Thyroid gland (tissue), 4 donors: Measurements from ENCODE around the gene VWA1. TPM values are rescaled to one million over a fixed set of nuclear protein-coding genes. Genes with fewer than 3 reads are reported as not detected.
"Not testable (repeated sequence)": the region's sequence is repeated elsewhere in the genome, so short reads cannot be mapped to it uniquely, and the experiment has no call there.

Experiments used
- DNase-seq, 2 donors: peaks; one replicate each; pipeline ENCODE4 v3.0.0-alpha.2; 2019
- H3K27ac ChIP-seq, 3 donors: fragments of 200-600 bp; sonication (generic); 1 replicate in 2 of 3; 2 replicates in 1 of 3; pipeline ENCODE4 v1.5.1; 2016 to 2019; ENCODE audit warnings: mild to moderate bottlenecking in 1 of 3, moderate library complexity in 1 of 3
- H3K27me3 ChIP-seq: fragments of 200-600 bp; sonication (generic); one replicate; pipeline ENCODE4 v1.5.1; 2019
- H3K36me3 ChIP-seq, 2 donors: fragments of 200-600 bp; sonication (generic); one replicate each; pipeline ENCODE4 v1.5.1; 2016 to 2019
- H3K4me1 ChIP-seq, 2 donors: fragments of 200-600 bp; sonication (generic); one replicate each; pipeline ENCODE4 v1.5.1; 2017 to 2019
- H3K4me3 ChIP-seq, 3 donors: fragments of 200-600 bp; sonication (generic); replicated peaks in 1 of 3; 1 replicate in 2 of 3; 2 replicates in 1 of 3; pipeline ENCODE4 v1.5.1; 2016; ENCODE audit warnings: mild to moderate bottlenecking in 1 of 3
- H3K9me3 ChIP-seq: fragments of 200-600 bp; sonication (generic); one replicate; pipeline ENCODE4 v1.5.1; 2017
- CTCF ChIP-seq, 6 experiments: fragments of 200-600 bp in 3 of 6; fragments of 450-650 bp in 3 of 6; sonication (generic) in 3 of 6; IDR thresholded peaks; one replicate each; pipeline ENCODE4 v1.5.1; 2016 to 2019; ENCODE audit warnings: antibody characterized with exemption in 6 of 6, mild to moderate bottlenecking in 2 of 6, inconsistent platforms in 1 of 6, moderate library complexity in 1 of 6
- POLR2A ChIP-seq, 2 donors: fragments of 450-650 bp; IDR thresholded peaks; one replicate each; pipeline ENCODE4 v1.6.1; 2017; ENCODE audit warnings: antibody characterized with exemption in 2 of 2, mild to moderate bottlenecking in 2 of 2, moderate library complexity in 1 of 2
- WGBS, 2 donors: methylation state at CpG; one replicate each; pipeline ENCODE4 v1.1.5; 2017; 5-methylcytosine and 5-hydroxymethylcytosine counted together
- intact Hi-C: fragments of 100-400 bp; cut with DNase I; formaldehyde crosslinking; loops from one replicate; pipeline ENCODE4 v1.15.1; 2023
- total RNA-seq, 4 donors: library from RNA; depleted of rRNA; stranded (reverse); fragments of >200 nt; gene quantifications; one replicate each; pipeline ENCODE4 v1.2.3, GENCODE V29; 2016

Gene VWA1
- total RNA-seq, 4 donors from 2014 or later = 11.4 to 52.0 (median 30.3) TPM

GRCh38 chr1:1411626-1412025, 23.9 kb upstream of the VWA1 start:
- no peak for TF ChIP-seq POLR2A (IDR thresholded peaks at IDR 0.05)
- TF ChIP-seq CTCF (IDR thresholded peaks at IDR 0.05) = no peak
- DNase-seq = no peak

GRCh38 chr1:1412311-1412902, 23.1 kb upstream of the VWA1 start:
- intact Hi-C loops, DNase-seq, H3K27me3 ChIP-seq, H3K36me3 ChIP-seq, H3K27ac ChIP-seq, H3K9me3 ChIP-seq, H3K4me3 ChIP-seq: not testable (repeated sequence)
- H3K4me1 ChIP-seq = peaks cover 12 to 15% of the 10 kb centered on the region in 2 donors
- 92 to 95% methylated on average over 11 of the region's 11 CpGs for WGBS, 2 donors

More at GRCh38 chr1:1411626-1412025, 23.9 kb upstream of the VWA1 start:
- Histone ChIP-seq H3K4me3 (no peak overlapping the region), H3K27ac (no peak overlapping the region), H3K9me3 (no peaks in the 10 kb centered on the region), H3K4me1 (peaks cover 13 to 15% of the 10 kb centered on the region in 2 donors), H3K27me3 (no peaks in the 10 kb centered on the region), H3K36me3 (no peaks in the 10 kb centered on the region)
- 94 to 95% methylated on average over 10 to 13 of the region's 13 CpGs for WGBS, 2 donors
- intact Hi-C loops = no loop called here

- DNase-seq = no peak
- Histone ChIP-seq H3K9me3 (no peaks in the 10 kb centered on the region), H3K4me3 (no peak overlapping the region), H3K27me3 (no peaks in the 10 kb centered on the region), H3K27ac (no peak overlapping the region), H3K36me3 (no peaks in the 10 kb centered on the region), H3K4me1 (peaks cover 0 to 5% of the 10 kb centered on the region in 2 donors)
- TF ChIP-seq CTCF (IDR thresholded peaks at IDR 0.05) = no peak
- no peak for TF ChIP-seq POLR2A (IDR thresholded peaks at IDR 0.05)
- intact Hi-C loops = no loop called here
- 68 to 77% methylated on average over 13 of the region's 13 CpGs for WGBS, 2 donors
Measured at GRCh38 chr1:1415751-1416150, 19.7 kb upstream of the VWA1 start.

DNA sequence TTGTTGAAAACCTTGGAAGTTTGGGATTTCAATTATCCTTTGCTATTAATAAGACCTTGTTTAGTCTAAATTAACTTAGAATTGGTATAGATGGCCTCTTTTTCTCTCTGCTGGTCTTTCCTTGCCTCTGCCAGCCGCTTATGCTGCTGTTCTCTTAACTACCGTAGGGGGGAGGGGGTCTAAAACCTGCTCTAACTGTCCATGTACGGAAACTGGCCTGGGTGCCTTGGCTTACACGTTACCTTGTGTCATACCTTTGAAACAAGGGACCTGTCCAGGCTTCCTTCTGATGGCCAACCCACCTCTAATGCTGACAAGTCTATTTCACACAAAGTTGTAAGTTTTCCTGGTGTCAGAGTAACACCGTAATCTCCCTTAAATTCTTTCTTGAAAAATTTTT, 18.1 kb upstream of the VWA1 start:
- H3K4me1 ChIP-seq, H3K4me3 ChIP-seq, H3K9me3 ChIP-seq, H3K27me3 ChIP-seq, H3K36me3 ChIP-seq, DNase-seq, H3K27ac ChIP-seq, intact Hi-C loops: not testable (repeated sequence)
- WGBS, 2 donors = 74 to 77% methylated on average over 5 of the region's 5 CpGs

- H3K9me3 ChIP-seq, H3K4me3 ChIP-seq, intact Hi-C loops, H3K27me3 ChIP-seq, DNase-seq, H3K36me3 ChIP-seq, H3K27ac ChIP-seq, H3K4me1 ChIP-seq: not testable (repeated sequence)
- 82% methylated on average over 25 of the region's 25 CpGs for WGBS, 2 donors
Measured at GRCh38 chr1:1417825-1418463, 17.5 kb upstream of the VWA1 start.

GRCh38 chr1:1418464-1419362, 16.8 kb upstream of the VWA1 start:
- WGBS, 2 donors = 90 to 92% methylated on average over 16 to 20 of the region's 26 CpGs
- H3K4me3 ChIP-seq = no peak overlapping the region

More at GRCh38 chr1:1418464-1419362, 16.8 kb upstream of the VWA1 start:
- no peaks in the 10 kb centered on the region for H3K36me3 ChIP-seq
- peaks cover 0 to 6% of the 10 kb centered on the region in 2 donors for H3K4me1 ChIP-seq
- no peaks in the 10 kb centered on the region for H3K27me3 ChIP-seq
- TF ChIP-seq POLR2A (IDR thresholded peaks at IDR 0.05) = no peak
- TF ChIP-seq CTCF (IDR thresholded peaks at IDR 0.05) = no peak
- H3K9me3 ChIP-seq = no peaks in the 10 kb centered on the region
- DNase-seq = no peak
- intact Hi-C loops = no loop called here
- peak overlapping the region in 1 of 3 donors; percentile 38 for H3K27ac ChIP-seq
